DND-41 (cell line): ENCODE results near the gene CLEC10A.

Experiments used
- ATAC-seq: fragments of 200-7000 bp; cut with Tn5 transposase; 3 replicates; pipeline ENCODE4 v1.9.1; 2021; ENCODE audit warnings: low read depth; ENCODE audit not compliant: insufficient read depth
- DNase-seq: peaks from one replicate; pipeline ENCODE4 v3.0.0-alpha.2; 2020
- H2AFZ ChIP-seq: 2 replicates; pipeline ENCODE4 v1.6.0; 2012; ENCODE audit warnings: low read depth, low read length
- H3K27ac ChIP-seq: 2 replicates; pipeline ENCODE4 v1.5.1; 2012; ENCODE audit warnings: low read length, inconsistent platforms
- H3K27me3 ChIP-seq: fragments of 200-600 bp; sonication (generic); 2 replicates; pipeline ENCODE4 v1.6.0; 2012; ENCODE audit warnings: low read length, mild to moderate bottlenecking, inconsistent platforms; ENCODE audit not compliant: insufficient read depth, poor library complexity
- H3K36me3 ChIP-seq: 2 replicates; pipeline ENCODE4 v1.5.1; 2012; ENCODE audit warnings: low read length, inconsistent platforms; ENCODE audit not compliant: insufficient read depth
- H3K4me1 ChIP-seq: 2 replicates; pipeline ENCODE4 v1.5.1; 2012; ENCODE audit warnings: mild to moderate bottlenecking, low read length; ENCODE audit not compliant: insufficient read depth
- H3K4me2 ChIP-seq: 2 replicates; pipeline ENCODE4 v1.6.0; 2012; ENCODE audit warnings: mild to moderate bottlenecking, moderate library complexity, low read length, inconsistent platforms; ENCODE audit not compliant: insufficient read depth
- H3K4me3 ChIP-seq, 2 experiments: fragments of 200-600 bp in 1 of 2; shearing (Covaris generic) in 1 of 2; 2 replicates each; pipeline ENCODE4 v1.5.1; 2012 to 2016; ENCODE audit warnings: inconsistent platforms in 2 of 2, low read length in 2 of 2, mild to moderate bottlenecking in 2 of 2, low read depth in 1 of 2, moderate library complexity in 1 of 2
- H3K79me2 ChIP-seq: 2 replicates; pipeline ENCODE4 v1.6.0; 2012; ENCODE audit warnings: low read length, inconsistent platforms; ENCODE audit not compliant: insufficient read depth
- H3K9ac ChIP-seq: 2 replicates; pipeline ENCODE4 v1.6.0; 2012; ENCODE audit warnings: low read depth, mild to moderate bottlenecking, inconsistent platforms, low read length, moderate library complexity
- H3K9me3 ChIP-seq: 2 replicates; pipeline ENCODE4 v1.5.1; 2012; ENCODE audit warnings: low read length, moderate library complexity, mild to moderate bottlenecking, inconsistent platforms; ENCODE audit not compliant: insufficient read depth, severe bottlenecking
- H4K20me1 ChIP-seq: 2 replicates; pipeline ENCODE4 v1.6.0; 2012; ENCODE audit warnings: low read length; ENCODE audit not compliant: insufficient read depth
- EZH2 ChIP-seq: IDR thresholded peaks from 3 replicates; pipeline ENCODE4 v1.6.1; 2012; ENCODE audit warnings: borderline replicate concordance, low read depth, mild to moderate bottlenecking, moderate library complexity, low read length, inconsistent platforms; ENCODE audit not compliant: severe bottlenecking
- TF ChIP-seq, protein P1 (sequence below): IDR thresholded peaks from 2 replicates; pipeline ENCODE4 v1.5.1; 2012; ENCODE audit warnings: borderline replicate concordance, low read length, moderate library complexity, mild to moderate bottlenecking; ENCODE audit not compliant: poor library complexity, severe bottlenecking; ENCODE audit errors: extremely low read depth

The CLEC10A gene

GRCh38 chr17:7077911-7078546 lies 2.0 kb downstream of the CLEC10A start:
- no peaks in the 10 kb centered on the region for H3K9me3 ChIP-seq
- DNase-seq, result no peak
- H3K79me2 ChIP-seq, result no peaks in the 10 kb centered on the region
- H2AFZ ChIP-seq, result no peak overlapping the region
- H3K4me2 ChIP-seq, result no peak overlapping the region
- no peaks in the 10 kb centered on the region for H3K4me1 ChIP-seq
- no peaks in the 10 kb centered on the region for H3K27me3 ChIP-seq
- H3K4me3 ChIP-seq, result no peak overlapping the region
- TF ChIP-seq, protein P1, sequence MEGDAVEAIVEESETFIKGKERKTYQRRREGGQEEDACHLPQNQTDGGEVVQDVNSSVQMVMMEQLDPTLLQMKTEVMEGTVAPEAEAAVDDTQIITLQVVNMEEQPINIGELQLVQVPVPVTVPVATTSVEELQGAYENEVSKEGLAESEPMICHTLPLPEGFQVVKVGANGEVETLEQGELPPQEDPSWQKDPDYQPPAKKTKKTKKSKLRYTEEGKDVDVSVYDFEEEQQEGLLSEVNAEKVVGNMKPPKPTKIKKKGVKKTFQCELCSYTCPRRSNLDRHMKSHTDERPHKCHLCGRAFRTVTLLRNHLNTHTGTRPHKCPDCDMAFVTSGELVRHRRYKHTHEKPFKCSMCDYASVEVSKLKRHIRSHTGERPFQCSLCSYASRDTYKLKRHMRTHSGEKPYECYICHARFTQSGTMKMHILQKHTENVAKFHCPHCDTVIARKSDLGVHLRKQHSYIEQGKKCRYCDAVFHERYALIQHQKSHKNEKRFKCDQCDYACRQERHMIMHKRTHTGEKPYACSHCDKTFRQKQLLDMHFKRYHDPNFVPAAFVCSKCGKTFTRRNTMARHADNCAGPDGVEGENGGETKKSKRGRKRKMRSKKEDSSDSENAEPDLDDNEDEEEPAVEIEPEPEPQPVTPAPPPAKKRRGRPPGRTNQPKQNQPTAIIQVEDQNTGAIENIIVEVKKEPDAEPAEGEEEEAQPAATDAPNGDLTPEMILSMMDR, result no peak
- no peak for TF ChIP-seq EZH2
- no peaks in the 10 kb centered on the region for H4K20me1 ChIP-seq
- no peak overlapping the region for H3K27ac ChIP-seq
- H3K36me3 ChIP-seq, result no peaks in the 10 kb centered on the region
- no peak for ATAC-seq
- no peak overlapping the region for H3K9ac ChIP-seq

DNA sequence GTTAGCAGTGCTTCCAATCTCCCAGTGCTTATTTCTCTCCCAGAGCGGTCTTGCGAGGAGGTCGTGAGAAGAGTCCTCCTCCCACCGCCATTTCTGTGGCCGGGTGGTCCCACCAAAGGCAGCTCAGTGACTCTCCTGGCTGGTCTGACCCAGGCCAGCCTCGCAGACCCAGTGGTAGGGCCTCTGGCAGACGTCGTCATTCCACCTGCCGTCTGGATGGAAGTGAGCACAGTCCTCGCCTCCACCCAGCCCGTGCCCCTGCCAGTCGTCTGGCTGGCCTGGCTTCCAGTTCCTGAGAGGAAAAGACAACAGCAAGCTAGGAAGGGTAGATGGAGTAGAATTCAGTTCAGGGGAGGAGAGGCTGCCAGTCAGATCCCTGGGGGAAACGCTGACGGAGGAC lies 5.1 kb downstream of the CLEC10A start:
- H3K79me2 ChIP-seq, result no peaks in the 10 kb centered on the region
- H3K9ac ChIP-seq, result no peak overlapping the region
- TF ChIP-seq EZH2, result no peak
- TF ChIP-seq, protein P1, result no peak
- H3K4me3 ChIP-seq, result no peak overlapping the region
- no peaks in the 10 kb centered on the region for H3K9me3 ChIP-seq
- DNase-seq (no peak), ATAC-seq (no peak)
- no peaks in the 10 kb centered on the region for H3K36me3 ChIP-seq
- no peak overlapping the region for H2AFZ ChIP-seq
- H4K20me1 ChIP-seq, result no peaks in the 10 kb centered on the region
- H3K4me1 ChIP-seq, result no peaks in the 10 kb centered on the region
- peaks cover 2% of the 10 kb centered on the region for H3K27me3 ChIP-seq
- no peak overlapping the region for H3K4me2 ChIP-seq
- no peak overlapping the region for H3K27ac ChIP-seq

DNA sequence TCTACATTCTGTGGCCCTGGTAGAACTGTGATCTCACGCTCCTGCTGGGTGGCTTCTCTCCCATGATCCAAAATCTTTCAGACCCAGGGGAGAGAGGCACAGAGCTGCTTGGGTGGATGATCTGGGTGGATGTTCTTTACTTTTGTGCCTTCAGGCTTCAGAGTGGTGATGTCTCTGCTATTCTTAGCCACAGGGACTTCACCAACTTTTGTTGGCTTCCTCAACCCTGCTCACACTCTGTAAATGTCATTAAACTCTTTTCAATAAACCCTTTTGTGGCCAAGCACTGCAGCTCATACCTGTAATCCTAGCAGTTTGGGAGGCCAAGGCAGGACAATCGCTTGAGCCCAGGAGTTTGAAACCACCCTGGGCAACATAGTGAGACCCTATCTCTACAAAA lies 7.6 kb downstream of the CLEC10A start:
- no peak overlapping the region for H2AFZ ChIP-seq
- DNase-seq (no peak), ATAC-seq (no peak)
- H3K4me3 ChIP-seq, result no peak overlapping the region
- no peaks in the 10 kb centered on the region for H3K36me3 ChIP-seq
- H3K79me2 ChIP-seq, result no peaks in the 10 kb centered on the region
- H4K20me1 ChIP-seq, result no peaks in the 10 kb centered on the region
- H3K9ac ChIP-seq, result no peak overlapping the region
- TF ChIP-seq EZH2, result no peak
- TF ChIP-seq, protein P1, result no peak
- H3K27me3 ChIP-seq, result peaks cover 2% of the 10 kb centered on the region
- H3K4me1 ChIP-seq, result no peaks in the 10 kb centered on the region
- H3K4me2 ChIP-seq, result no peak overlapping the region
- H3K27ac ChIP-seq, result no peak overlapping the region
- H3K9me3 ChIP-seq, result peaks cover 4% of the 10 kb centered on the region

- Histone ChIP-seq H3K79me2 (no peaks in the 10 kb centered on the region), H4K20me1 (no peaks in the 10 kb centered on the region), H3K4me3 (no peak overlapping the region), H3K27me3 (peaks cover 2% of the 10 kb centered on the region), H3K36me3 (no peaks in the 10 kb centered on the region), H3K9me3 (peaks cover 4% of the 10 kb centered on the region), H2AFZ (no peak overlapping the region), H3K9ac (no peak overlapping the region), H3K4me1 (no peaks in the 10 kb centered on the region), H3K4me2 (no peak overlapping the region), H3K27ac (no peak overlapping the region)
- TF ChIP-seq EZH2, result no peak
- TF ChIP-seq, protein P1, result no peak
- DNase-seq (no peak), ATAC-seq (no peak)
Observed at GRCh38 chr17:7070712-7071111, 9.3 kb downstream of the CLEC10A start.
